AG09309 (cell line): ENCODE measurements around the gene SAMSN1.

Experiments
- DNase-seq: peaks from one replicate; pipeline ENCODE4 v3.0.0-alpha.2; 2010; ENCODE audit warnings: low read depth
- H3K4me3 ChIP-seq: 2 replicates; pipeline ENCODE4 v1.5.1; 2011; ENCODE audit warnings: mild to moderate bottlenecking, low read depth, low read length, moderate library complexity; ENCODE audit not compliant: control insufficient read depth
- CTCF ChIP-seq: IDR thresholded peaks from 2 replicates; pipeline ENCODE4 v1.5.1; 2011; ENCODE audit warnings: mild to moderate bottlenecking, low read depth, low read length, inconsistent platforms; ENCODE audit not compliant: insufficient read depth, control insufficient read depth; ENCODE audit errors: missing control alignments

SAMSN1 gene

DNA sequence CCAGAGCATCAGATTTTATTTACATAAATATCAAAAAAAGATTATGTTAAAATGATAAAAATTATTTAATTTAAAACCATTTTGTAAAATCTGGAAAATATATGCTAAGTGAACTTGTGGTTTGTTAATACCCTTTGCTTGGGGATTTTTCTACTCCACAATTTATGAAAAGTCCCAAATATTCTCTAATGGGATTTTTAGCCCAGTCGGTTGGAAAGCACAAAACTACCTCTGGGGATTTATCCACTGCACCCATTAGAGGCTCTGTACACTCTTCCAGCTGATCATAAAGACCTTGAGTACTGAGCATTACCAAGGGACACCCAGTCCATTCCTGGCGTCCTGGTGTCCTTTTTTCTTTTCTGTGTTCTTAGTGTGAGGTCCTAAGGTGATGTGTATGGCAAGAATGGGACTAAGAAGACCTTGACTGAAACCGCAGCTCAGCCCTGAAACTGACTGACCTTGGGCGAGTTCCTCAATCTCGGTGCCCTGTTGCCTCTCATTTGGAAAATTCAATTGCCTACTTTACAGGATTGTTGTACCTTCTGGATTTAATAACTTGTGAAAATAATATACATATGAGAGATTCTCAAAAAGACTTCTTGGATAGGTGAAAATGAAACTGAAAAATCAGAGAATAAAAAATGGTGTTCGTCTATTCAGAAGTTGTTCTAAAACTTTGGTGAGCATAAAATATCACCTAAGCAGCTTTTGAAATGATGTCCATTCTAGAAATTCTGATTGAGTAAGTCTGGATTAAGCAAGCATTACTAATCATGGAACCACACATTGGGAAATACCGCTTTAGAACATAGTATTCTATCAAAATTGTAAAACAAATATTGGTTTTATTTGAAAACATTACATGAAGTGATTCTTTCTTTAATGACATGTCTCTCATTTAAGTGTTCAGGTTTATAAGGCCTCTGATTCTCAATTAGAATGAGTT, 21.5 kb upstream of the SAMSN1 start:
- DNase-seq: no peak
- H3K4me3 ChIP-seq: no peak overlapping the region
- no peak for TF ChIP-seq CTCF

DNA sequence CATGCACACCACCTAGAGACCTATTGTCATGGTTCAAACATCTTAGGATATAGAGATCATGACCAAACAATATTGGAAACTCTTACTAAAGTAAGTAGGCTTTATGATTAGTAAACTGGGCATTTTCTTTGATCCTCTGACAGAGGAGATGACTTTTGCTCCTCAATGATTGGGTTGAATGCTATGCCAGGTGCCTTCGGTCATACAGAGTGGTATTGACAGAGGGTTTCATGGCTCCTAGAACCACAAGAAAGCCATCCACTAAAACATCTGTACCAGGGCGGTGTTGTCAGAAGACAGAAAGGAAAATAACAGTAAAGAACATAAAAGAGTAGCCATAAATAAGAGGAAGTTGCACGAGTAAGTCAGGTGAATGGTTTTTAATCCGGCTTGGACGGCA, 20.8 kb upstream of the SAMSN1 start:
- H3K4me3 ChIP-seq: no peak overlapping the region
- no peak for DNase-seq
- TF ChIP-seq CTCF: no peak

- TF ChIP-seq CTCF: no peak
- DNase-seq: no peak
- no peak overlapping the region for H3K4me3 ChIP-seq
Measured at GRCh38 chr21:14562959-14563358, 16.8 kb upstream of the SAMSN1 start.

GRCh38 chr21:14560555-14560954, 14.4 kb upstream of the SAMSN1 start:
- no peak for DNase-seq
- TF ChIP-seq CTCF: no peak
- H3K4me3 ChIP-seq: no peak overlapping the region

- H3K4me3 ChIP-seq: no peak overlapping the region
- TF ChIP-seq CTCF: no peak
- DNase-seq: no peak
Measured at GRCh38 chr21:14560139-14560538, 14.0 kb upstream of the SAMSN1 start.

DNA sequence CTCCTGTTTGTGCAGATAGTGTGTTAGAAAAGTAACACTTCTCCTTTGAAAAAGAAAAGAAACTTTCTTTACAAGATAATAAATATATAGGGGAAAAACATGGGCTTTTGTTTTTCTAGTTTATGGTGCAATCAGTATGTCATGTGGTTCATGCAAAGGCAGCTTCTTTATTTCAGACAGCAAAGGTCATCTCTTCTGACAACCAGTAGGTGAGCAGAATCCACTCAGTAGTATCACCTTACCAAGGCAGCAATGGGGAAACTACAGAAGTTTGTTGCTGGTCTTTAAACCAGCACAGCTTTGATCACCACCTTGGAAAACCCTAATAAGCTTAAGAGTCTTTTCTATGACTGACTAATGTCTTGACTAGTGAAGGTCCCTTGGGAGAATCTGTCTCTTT, 13.0 kb upstream of the SAMSN1 start:
- DNase-seq: no peak
- no peak overlapping the region for H3K4me3 ChIP-seq
- no peak for TF ChIP-seq CTCF
